ENCODE data around the gene SORD. TPM values are rescaled to one million over a fixed set of nuclear protein-coding genes. Genes with fewer than 3 reads are reported as not detected.
A peak's percentile ranks its signal among the peaks of the same experiment; 100 is the strongest.

Gene SORD
- total RNA-seq, 4 donors from 2014 or later: 3.3 to 6.6 (median 5.9) TPM

GRCh38 chr15:45115312-45115820, 92.4 kb downstream of the SORD start:
- Histone ChIP-seq H3K9me3 (no peaks in the 10 kb centered on the region), H3K36me3 (no peaks in the 10 kb centered on the region), H3K27me3 (peaks cover 7 to 98% (median 58%) of the 10 kb centered on the region in 4 donors), H3K4me3 (no peak overlapping the region), H3K4me1 (peaks cover 27 to 60% (median 43%) of the 10 kb centered on the region in 4 donors), H3K27ac (replicated peaks in 1 of 4) (no peak overlapping the region)
- WGBS: 64% methylated on average over 7 of the region's 7 CpGs
- intact Hi-C loops (cut with DNase I): no loop called here
- no peak for DNase-seq (ENCODE audit: extremely low spot score)
- TF ChIP-seq, protein P1, sequence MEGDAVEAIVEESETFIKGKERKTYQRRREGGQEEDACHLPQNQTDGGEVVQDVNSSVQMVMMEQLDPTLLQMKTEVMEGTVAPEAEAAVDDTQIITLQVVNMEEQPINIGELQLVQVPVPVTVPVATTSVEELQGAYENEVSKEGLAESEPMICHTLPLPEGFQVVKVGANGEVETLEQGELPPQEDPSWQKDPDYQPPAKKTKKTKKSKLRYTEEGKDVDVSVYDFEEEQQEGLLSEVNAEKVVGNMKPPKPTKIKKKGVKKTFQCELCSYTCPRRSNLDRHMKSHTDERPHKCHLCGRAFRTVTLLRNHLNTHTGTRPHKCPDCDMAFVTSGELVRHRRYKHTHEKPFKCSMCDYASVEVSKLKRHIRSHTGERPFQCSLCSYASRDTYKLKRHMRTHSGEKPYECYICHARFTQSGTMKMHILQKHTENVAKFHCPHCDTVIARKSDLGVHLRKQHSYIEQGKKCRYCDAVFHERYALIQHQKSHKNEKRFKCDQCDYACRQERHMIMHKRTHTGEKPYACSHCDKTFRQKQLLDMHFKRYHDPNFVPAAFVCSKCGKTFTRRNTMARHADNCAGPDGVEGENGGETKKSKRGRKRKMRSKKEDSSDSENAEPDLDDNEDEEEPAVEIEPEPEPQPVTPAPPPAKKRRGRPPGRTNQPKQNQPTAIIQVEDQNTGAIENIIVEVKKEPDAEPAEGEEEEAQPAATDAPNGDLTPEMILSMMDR (IDR thresholded peaks at IDR 0.05): no peak
- TF ChIP-seq EP300 (IDR thresholded peaks at IDR 0.05) (no peak), POLR2A (IDR thresholded peaks at IDR 0.05; ENCODE audit: low read depth) (no peak), POLR2AphosphoS5 (IDR thresholded peaks at IDR 0.05) (no peak)

DNA sequence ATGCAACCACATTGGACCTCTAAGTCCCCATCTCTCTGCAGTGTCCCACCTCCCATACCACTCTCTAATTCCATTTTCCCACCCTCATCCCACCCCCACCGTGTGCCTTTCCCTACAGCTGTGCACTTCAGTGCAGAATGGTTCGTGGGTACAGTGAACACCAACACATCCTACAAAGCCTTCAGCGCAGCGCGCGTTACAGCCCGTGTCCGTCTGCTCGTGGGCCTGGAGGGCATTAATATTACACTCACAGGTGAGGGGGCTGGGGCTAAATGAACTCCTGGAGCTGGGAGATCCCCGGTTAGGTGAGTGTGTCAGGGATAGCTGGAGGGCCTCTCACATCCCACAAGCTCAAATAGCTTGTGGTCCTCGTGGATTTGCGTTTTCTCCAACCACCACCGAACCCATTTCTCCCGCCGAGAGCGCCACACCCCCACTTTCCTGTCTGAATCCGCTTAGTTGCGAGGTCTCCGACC, 93.0 kb downstream of the SORD start:
- H3K4me1 ChIP-seq: peaks cover 27 to 60% (median 43%) of the 10 kb centered on the region in 4 donors
- TF ChIP-seq EP300 (IDR thresholded peaks at IDR 0.05) (no peak), POLR2A (IDR thresholded peaks at IDR 0.05; ENCODE audit: low read depth) (no peak), POLR2AphosphoS5 (IDR thresholded peaks at IDR 0.05) (no peak)
- TF ChIP-seq, protein P1 (IDR thresholded peaks at IDR 0.05): no peak
- H3K9me3 ChIP-seq: no peaks in the 10 kb centered on the region
- H3K36me3 ChIP-seq: no peaks in the 10 kb centered on the region
- intact Hi-C loops (cut with DNase I): no loop called here
- no peak overlapping the region for H3K27ac ChIP-seq (replicated peaks in 1 of 4)
- H3K27me3 ChIP-seq: peaks cover 7 to 99% (median 61%) of the 10 kb centered on the region in 4 donors
- DNase-seq (ENCODE audit: extremely low spot score): no peak
- H3K4me3 ChIP-seq: peak overlapping the region in 1 of 4 donors; percentile 24
- WGBS: 38% methylated on average over 10 of the region's 19 CpGs

- intact Hi-C loops (cut with DNase I): no loop called here
- Histone ChIP-seq H3K27ac (replicated peaks in 1 of 4) (no peak overlapping the region), H3K27me3 (peaks cover 7 to 100% (median 58%) of the 10 kb centered on the region in 4 donors), H3K4me1 (peaks cover 27 to 55% (median 42%) of the 10 kb centered on the region in 4 donors), H3K4me3 (peak overlapping the region; percentile 3 to 38 (median 30)), H3K9me3 (no peaks in the 10 kb centered on the region), H3K36me3 (no peaks in the 10 kb centered on the region)
- 10% methylated on average over 35 of the region's 65 CpGs for WGBS
- no peak for DNase-seq (ENCODE audit: extremely low spot score)
- TF ChIP-seq, protein P1 (IDR thresholded peaks at IDR 0.05): no peak
- TF ChIP-seq EP300 (IDR thresholded peaks at IDR 0.05): no peak
- TF ChIP-seq POLR2A (IDR thresholded peaks at IDR 0.05; ENCODE audit: low read depth): no peak
- TF ChIP-seq POLR2AphosphoS5 (IDR thresholded peaks at IDR 0.05): no peak
These were observed 93.7 kb downstream of the SORD start for GRCh38 chr15:45116482-45117307.

GRCh38 chr15:45117308-45118130, 94.5 kb downstream of the SORD start:
- intact Hi-C loops (cut with DNase I): no loop called here
- WGBS: 35% methylated on average over 27 of the region's 33 CpGs

More at GRCh38 chr15:45117308-45118130, 94.5 kb downstream of the SORD start:
- Histone ChIP-seq H3K4me3 (peak overlapping the region; percentile 30 to 44 (median 39)), H3K4me1 (peaks cover 26 to 46% (median 36%) of the 10 kb centered on the region in 4 donors), H3K9me3 (no peaks in the 10 kb centered on the region), H3K36me3 (no peaks in the 10 kb centered on the region), H3K27me3 (peaks cover 7 to 100% (median 50%) of the 10 kb centered on the region in 4 donors), H3K27ac (replicated peaks in 1 of 4) (no peak overlapping the region)
- no peak for DNase-seq (ENCODE audit: extremely low spot score)
- TF ChIP-seq POLR2A (IDR thresholded peaks at IDR 0.05; ENCODE audit: low read depth): no peak
- no peak for TF ChIP-seq EP300 (IDR thresholded peaks at IDR 0.05)
- TF ChIP-seq POLR2AphosphoS5 (IDR thresholded peaks at IDR 0.05): no peak
- TF ChIP-seq, protein P1 (IDR thresholded peaks at IDR 0.05): no peak

Data from esophagus muscularis mucosa (tissue), 4 donors.